Activated T-cell treated with anti-CD3 and anti-CD28 coated beads for 1 hour (primary cell): Measurements from ENCODE around the gene RNF145.
"Not testable (repeated sequence)": the region's sequence is repeated elsewhere in the genome, so short reads cannot be mapped to it uniquely, and the experiment has no call there.

ENCODE experiments used
- DNase-seq: peaks from one replicate; pipeline ENCODE4 v3.0.0-alpha.2; 2020; ENCODE audit warnings: low read depth

RNF145 gene

DNA sequence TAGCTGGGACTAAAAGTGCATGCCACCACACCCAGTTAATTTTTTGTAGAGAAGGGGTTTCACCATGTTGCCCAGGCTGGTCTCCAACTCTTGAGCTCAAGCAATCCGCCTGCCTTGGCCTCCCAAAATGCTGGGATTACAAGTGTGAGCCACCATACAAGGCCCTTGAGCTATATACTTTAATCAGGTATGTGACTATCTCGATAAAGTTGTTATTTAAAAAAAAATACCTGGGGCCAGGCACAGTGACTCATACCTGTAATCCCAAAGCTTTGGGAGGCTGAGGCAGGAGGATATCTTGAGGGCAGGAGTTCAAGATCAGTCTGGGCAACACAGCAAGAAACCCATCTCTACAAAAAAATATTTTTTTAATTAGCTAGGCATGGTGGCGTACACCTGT is 19.2 kb downstream of the RNF145 start:
- no peak for DNase-seq

DNA sequence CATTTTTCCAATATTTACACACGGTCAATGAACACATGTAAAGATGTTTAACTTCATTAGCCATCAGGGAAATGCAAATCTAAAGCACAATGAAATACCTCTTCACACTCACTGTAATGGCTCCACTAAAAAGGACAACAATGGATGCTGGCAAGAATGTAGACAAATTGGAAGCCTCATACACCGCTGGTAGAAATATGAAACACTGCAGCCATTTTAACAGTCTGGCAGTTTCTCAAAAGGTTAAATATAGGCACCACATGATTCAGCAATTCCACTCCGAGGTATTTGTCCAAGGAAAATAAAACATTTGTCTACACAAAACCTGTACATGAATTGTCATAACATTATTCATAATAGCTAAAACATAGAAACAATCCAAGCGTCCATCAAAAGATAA is 20.0 kb downstream of the RNF145 start:
- no peak for DNase-seq

DNA sequence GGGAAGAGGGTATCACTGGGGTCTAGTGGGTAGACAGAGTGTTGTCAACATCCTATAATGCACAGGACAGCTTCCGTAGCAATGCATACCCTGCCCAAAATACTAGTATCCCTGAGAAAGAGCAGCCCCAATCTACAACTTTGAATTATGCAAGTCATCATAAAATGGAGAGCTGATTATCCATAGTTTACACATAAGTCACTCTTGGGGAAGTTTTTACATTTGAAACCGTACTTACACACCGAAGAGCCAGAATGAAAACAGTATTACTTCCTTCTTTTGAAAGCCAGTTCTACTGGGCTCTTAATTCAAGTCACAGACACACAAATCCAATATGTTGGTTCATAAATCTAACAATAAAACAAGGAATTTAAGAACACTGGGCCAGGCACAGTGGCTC is 21.6 kb downstream of the RNF145 start:
- DNase-seq: no peak

DNA sequence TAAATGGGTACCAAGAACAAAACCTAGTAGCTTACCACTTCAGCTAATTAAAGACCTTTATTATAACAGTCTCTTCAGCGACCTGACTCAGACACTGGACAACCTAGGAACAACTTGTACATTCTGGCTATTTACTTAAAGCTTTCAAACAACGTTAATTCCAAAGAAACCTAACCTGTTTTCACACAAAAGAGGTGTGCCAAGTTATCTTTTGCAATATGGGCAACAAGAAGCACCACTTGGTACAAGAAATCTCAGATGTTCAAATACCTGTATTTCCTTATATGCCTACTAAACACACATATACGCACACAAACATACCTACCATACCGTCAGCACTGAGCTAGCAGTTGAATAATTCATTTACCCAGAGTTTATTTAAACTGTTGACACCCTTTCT is 23.0 kb downstream of the RNF145 start:
- DNase-seq: no peak

DNA sequence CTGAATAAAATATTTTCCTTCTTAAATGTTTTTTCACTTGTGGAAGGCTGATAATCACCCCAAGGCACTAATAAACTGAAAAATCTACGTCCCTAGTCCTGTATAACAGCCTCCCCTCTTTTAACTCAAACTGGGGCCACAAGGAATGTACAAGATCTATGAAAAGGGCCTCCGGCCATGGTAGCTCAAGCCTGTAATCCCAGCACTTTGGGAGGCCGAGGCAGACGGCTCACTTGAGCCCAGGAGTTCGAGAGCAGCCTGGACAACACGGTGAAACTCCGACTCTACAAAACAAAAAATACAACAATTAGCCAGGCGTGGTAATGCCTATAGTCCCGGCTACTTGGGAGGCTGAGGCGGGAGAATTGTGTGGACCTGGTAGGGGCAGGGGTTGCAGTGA is 23.6 kb downstream of the RNF145 start:
- no peak for DNase-seq

DNA sequence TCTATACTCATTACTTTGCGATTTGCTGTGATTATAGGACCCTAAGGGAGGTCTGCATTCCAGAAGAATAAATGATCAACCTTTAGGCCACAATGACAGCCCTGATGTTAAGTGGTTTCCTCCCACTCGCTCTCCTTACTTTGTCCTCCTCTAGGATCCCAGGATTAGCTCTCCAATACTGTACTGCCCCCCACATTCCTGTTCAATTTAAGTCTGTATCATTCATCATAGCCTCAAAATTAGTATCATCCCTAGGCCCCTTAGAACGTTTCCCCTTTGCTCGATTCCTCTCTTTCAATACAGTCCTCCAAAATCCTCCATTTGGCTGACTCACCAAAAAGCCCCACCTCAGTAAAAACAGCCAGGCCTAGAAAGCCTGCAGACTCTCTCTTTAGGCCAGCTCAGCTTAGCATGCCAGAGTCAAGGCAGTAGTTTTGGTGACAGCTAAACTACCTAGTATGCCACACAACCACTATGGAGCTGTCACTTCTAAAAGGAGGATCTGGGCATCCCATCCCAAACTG is 24.4 kb downstream of the RNF145 start:
- DNase-seq: no peak

DNA sequence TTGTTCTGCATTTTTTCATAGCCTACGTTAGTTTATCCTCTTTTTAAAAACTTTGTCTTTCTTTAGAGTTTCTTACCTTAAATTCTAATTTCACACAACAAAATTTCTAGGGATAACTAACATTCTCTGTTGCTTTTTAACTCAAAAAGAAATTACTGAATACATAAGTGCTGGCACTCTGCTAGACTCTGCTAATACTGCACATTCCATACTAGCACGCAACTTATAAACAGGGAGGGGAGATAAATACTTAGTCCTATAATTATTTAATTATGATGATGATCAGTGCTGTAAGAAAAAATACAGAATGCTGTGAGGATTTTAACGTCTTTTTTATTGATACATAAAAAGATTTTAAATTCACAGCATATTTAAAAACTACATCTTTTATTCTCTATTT is 25.1 kb downstream of the RNF145 start:
- DNase-seq: no peak

DNA sequence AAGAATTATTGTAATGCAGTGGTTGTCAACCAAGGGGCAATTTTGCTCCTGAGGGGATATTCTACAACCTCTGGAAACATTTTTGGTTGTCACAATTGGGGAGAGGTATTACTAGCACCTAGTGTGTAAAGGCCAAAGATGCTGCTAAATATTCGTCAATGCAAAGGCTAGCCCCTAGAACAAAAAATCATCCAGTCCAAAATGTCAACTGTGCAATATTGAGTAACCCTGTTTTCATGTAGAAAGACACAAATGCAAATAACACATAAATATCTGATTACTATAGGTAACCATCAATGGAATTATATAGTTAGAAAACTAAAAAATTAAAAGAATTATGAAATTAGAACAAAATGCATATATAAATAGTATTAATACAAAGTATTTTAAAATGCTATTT is 26.1 kb downstream of the RNF145 start:
- no peak for DNase-seq

DNA sequence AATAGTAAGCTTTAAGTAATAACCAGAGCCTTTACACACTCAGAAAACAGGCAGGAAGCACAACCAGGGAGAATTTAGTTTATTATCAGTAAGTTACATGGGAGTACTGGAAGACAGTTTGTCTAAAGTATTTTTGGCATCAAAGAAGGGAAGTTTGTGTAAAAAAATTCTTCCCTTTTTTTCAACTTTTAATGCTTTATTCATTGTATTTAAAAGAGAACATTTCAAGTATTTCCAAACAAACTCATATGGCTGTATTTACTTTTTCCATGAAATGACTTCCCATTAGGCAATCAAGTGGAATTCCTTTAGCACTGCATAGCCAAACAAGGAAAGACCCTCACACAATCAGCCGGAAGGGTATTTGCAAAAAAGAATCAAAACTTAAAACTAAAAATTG is 26.7 kb downstream of the RNF145 start:
- no peak for DNase-seq

DNA sequence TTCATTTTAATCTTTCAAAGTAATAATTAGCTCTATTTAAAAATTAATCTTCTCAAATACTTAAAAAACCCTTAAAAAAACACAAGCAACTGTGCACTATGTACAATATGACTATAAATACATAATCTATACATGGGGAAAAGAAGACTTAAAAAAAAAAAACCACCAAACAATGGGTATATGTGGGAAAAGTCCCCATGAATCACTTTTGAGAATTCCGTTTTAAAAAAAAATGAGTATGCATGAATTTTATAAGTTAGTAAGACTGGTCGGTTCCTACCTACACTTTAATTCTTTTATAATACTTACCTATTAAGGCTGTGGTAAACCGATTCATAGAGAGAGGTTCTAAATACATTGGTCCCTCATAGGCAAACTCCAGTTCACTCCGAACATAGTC is 27.7 kb downstream of the RNF145 start:
- DNase-seq: no peak

DNA sequence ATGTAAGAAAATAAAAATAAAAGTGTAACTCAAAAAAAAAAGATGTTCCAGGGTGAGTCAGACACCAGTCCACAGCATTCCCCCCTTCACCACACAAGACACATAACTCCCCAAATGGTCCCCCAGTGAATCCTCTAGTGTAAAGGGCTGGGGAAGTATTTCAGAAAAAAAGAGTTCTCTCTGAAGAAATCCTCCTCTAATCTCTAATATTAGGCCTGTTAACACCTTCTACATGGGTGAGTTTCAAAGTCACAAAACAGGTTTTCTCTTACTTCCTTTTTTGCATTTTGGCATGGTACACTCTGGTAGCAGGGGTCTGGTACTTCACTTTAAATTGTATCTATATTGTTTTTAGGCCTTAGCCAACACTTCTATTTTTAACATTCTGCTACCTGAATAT is 28.2 kb downstream of the RNF145 start:
- DNase-seq: no peak

DNA sequence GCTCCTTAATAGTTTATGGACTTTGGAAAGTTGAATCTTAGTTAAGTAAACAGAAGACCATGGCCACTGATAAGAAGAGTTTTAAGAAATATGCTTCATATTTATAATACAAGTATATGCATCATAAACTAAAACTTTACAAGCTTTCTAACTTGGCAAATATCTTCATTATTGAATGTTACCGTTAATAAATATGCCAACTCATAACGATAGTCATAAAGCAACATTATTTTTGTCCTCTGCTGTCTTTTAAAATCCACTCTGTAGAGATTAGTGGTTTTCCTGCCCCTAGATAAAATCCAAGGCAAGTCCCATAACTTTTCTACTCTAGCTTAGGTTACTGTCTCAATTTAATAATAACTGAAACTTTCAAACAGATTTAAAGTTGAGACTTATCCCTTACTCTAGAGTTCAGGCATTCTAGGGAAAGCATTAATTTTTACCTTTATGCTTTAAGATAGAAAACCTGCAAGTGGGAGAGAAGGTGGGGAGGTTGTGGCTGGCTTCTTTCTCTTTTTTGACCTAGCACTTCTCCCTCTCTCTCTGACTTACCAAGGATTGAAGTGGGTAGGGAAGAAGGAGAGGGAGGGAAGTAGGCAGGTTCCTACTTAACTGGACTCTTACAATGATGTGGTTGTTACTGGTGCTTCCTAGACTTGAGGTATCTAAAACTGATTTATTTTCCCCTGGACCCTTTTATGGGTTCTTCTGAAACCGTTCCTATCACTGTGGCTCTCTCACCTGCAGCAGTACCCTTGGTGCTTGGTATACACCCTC is 29.6 kb downstream of the RNF145 start:
- no peak for DNase-seq

DNA sequence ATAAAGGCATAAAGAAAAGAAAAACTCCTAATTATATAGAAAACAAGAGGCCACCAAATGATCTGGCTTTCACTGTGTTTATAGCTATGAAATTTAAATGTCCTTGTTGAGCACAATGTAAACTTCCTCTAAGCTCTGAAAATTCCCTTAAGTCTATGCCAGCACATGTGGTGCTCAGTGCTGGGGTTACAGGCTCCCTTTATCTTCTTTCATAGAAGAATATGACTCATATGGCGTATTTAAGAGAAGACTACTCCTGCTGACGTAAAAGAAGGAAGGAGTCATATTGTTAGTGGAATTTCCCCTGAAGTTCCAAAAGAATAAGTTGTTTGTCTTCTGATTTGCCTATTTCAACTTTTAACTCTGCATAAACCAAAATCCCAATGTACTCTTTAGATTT is 30.4 kb downstream of the RNF145 start:
- DNase-seq: no peak

DNA sequence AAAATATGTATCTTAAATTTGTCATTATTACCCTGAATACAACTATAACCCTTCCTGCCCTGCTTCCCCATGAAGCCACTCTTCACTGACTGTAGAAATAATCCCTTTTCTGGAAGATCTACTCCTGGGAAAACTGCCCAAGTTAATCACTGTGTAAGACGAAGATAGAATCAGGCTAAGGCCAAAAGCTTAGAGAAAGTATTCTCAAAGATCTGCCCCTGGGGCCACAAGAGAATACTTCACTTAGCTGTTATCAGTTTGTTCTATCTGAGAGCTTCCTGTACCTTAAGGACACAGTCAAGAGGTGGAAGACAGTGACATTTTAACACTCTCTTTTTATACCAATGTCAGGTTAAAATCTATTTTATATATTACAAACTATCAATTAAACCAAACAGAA is 33.8 kb downstream of the RNF145 start:
- no peak for DNase-seq

DNA sequence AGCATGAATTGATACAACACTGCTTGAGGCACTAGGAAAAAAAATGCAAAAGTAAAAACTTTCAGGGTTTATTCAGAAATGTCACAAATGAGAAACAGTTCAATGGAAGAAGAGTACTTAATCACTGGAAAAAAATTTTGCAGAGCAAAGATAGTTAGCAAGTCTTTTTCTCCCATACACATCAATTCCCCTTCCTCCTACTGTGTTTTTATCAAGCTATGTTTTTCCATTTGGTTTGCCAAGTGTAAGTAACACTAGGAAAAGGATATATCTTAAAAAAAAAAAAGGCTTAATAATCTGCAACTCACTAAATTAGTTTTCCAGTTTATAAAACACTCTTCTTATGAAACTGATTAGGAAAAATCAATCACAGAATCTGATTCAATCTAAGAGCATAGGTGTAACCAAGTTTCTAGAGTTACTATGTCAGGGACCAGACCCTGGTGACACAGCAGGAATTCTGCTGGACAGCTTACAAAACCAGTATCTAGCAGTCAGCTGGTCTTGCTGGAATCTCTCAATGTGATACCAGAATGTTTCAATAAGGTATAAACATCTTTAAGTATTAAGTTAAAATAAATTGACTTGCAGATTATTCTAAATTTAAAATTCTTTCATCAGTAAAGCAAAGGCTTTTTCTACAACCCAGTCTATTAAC is 34.7 kb downstream of the RNF145 start:
- no peak for DNase-seq

DNA sequence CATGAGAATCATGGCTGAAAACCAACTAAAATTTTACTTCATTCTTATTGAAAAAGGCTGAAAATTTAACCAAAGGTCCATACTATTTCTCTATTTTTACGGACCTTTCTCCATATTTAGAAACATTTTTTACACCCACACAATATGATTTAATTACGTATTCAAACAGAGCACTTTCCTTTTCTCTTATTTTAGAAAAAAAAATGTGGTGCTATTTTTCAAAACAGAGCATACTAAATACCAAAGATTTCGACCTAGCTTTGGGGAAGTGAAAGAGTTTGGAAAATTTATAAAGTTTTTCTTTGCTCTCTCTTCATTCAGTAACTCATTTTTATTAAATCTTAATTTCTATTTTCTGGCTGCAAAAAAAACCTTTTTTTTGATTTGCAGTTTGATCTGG is 38.1 kb downstream of the RNF145 start:
- DNase-seq: no peak

DNA sequence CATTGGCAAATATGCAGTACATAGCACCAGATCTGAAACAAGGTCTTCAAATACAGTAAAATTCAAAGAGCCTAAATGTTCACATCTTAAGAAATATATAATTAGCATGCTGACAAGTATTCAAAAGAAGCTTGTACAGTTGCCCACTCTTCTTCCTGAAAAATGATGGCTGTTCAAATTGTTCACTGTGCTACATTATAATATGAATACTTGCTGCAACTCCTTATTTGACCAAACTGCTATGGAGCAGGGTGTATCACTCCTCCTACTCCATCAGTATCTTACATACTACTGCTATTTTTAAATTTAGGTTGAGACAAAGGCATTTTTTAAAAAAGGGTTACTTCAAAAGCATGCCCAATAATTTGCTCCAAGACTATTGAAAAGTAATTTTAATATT is 39.3 kb downstream of the RNF145 start:
- DNase-seq: no peak

DNA sequence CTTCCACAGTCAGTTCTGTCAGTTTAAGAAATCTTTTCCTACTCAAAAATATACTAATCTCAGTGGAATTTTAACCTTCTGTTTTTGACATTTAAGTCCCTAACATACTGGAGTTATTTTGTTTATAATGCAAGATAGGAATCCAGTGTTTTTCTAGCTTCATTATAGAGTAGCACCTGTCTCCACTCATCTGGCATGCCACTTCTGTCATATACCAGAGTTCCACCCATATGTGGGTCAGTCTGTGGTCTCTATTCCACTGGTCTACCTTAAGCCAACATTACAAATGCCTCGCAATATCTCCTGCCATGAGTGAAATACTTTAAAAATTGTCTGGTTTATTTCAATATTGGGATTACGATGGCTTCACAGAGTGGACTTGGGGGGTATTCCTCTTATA is 42.9 kb downstream of the RNF145 start:
- no peak for DNase-seq

DNA sequence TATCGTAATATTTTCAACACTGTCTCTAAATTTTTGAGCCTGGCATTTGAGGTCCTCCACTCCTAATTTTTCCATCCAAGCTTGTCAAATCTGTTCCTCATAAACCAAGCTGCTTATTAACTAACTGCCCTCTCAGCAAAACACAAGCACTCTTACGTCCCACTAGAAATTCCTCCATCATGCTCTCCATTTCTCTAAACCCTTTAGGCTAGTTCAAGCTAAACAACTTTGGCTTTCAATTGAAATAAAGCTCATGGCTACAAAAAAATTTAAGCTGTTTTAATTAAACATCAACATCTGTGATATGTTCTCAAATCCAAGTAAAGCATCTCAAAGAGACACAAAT is 45.7 kb downstream of the RNF145 start:
- no peak for DNase-seq

DNA sequence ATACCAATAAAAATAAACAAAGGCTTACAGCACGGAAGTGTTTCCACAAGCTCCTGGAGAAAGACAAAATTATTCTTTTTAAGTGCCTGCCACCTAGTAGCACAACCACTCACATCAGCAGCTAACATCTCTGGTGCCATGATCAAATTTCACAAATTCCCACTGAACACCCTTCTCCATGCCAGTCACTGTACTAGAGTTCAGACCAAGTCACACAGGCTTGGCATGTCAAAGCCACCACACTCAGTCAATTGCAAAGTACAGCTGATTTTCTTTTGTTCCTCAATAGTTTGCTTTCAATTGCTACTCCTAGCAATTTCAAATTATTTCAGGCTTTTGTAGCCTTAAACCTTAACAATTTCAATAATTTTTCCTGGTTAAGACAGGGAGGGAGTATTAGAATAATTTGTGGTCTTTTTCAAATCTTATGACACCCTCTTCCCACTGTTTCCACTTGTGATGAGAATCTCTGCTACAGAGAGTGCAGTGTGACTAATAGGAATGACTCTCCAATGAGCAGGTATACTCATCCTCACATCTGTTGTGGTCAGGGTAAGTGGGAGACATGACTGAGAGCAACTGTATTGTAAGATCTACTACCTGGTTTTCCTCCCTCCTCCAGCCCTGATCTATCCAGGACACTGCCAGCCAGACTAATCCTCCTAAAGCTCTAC is 46.2 kb downstream of the RNF145 start:
- no peak for DNase-seq

DNA sequence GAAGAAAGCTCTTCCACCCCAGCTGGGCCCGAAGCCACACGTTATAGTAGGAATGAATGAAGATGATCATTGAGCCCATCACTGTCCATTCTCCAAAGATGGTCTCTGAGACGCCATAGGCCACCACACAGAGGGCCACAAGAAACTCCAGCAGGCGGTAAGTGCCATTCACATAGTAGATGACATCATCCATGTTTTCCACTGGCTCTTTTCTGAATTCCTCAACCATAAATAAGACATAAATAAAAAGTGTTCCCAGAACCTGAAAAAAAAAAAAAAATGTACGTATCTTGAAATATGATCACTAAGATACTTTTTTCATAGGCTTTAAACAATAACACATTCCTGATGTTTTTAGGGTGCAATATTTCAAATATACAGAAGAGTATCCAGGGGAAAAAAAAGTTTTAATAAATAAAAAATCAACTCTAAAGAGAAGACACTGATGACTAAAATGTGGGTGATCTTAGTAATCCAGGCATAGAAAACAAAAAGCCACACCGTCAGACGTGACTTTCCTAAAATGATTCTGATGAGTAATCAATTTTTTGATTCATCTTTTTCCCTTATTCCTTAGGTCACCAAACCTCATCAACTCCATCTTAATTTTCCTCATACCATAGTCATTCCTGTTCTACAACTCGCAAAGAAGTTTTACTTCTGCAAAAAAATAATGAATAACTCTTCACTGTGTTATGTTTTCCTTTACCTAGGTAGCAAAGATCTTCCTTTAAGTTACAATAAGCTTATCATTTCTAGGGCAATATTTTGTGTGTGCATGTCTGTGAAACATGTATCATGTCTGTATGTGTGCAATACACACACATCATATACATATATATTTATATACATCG is 47.8 kb downstream of the RNF145 start:
- DNase-seq: no peak

DNA sequence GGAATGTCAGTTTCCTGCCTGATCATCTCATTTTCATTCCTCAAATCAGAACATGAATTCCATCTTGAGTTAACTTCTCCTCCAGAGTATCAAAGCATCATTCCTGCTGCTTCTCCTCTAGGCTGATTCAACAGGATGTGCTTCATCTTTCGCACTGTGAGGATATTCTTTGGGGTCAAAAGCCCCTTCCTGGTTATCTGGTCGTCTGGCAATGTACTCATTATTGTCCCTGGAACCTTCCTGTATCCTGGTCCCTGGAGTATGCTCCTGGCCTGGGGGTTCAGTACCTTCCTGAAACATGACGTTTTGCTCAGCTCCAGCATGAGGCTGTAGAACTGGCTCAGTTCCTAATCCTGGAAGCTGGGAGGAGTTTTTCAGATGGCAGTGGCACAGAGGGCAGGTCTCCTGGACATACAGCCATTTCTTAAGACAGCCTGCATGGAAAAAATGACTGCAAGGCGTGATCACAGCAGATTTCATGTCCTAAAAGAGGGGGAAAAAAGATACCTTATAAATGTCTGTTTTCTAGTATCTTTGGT is 50.7 kb downstream of the RNF145 start:
- not testable (repeated sequence) for DNase-seq
